Activated B cell treated with CpG ODN at 0.5 μM for 24 hours (primary cell): ENCODE measurements around the gene PIGS. TPM values are rescaled to one million over a fixed set of nuclear protein-coding genes. Genes with fewer than 3 reads are reported as not detected.

Experiments used
- ATAC-seq: fragments of 200-7000 bp; cut with Tn5 transposase; one replicate; pipeline ENCODE4 v1.10.0; 2021; ENCODE audit warnings: low read depth, mild to moderate bottlenecking, moderate library complexity
- CTCF ChIA-PET: fragments of 350-600 bp; sonication (Branson Sonifier 250); formaldehyde crosslinking; loops from one replicate; lab custom pipeline; 2021; ENCODE audit warnings: antibody characterized with exemption; lab: Charles Lee
- POLR2A ChIA-PET: fragments of 350-600 bp; sonication (Branson Sonifier 250); formaldehyde crosslinking; loops from one replicate; lab custom pipeline; 2021; ENCODE audit warnings: antibody characterized with exemption; lab: Charles Lee
- DNase-seq: peaks from one replicate; pipeline ENCODE4 v3.0.0; 2022
- H3K27ac Mint-ChIP-seq: one replicate; pipeline ENCODE4 v1.8.0; 2020; ENCODE audit warnings: mixed read lengths
- H3K27me3 Mint-ChIP-seq: one replicate; pipeline ENCODE4 v1.8.0; 2021; ENCODE audit warnings: mixed read lengths
- H3K36me3 Mint-ChIP-seq: one replicate; pipeline ENCODE4 v1.8.0; 2021; ENCODE audit warnings: low read depth, mixed read lengths
- H3K4me1 Mint-ChIP-seq: one replicate; pipeline ENCODE4 v1.8.0; 2021; ENCODE audit warnings: mixed read lengths
- H3K4me3 Mint-ChIP-seq: one replicate; pipeline ENCODE4 v1.8.0; 2020; ENCODE audit warnings: mild to moderate bottlenecking, mixed read lengths
- H3K9me3 Mint-ChIP-seq: one replicate; pipeline ENCODE4 v1.8.0; 2020; ENCODE audit warnings: mixed read lengths
- intact Hi-C: fragments of 100-400 bp; cut with micrococcal nuclease; formaldehyde crosslinking; loops from one replicate; pipeline ENCODE4 v1.15.1; 2024
- total RNA-seq: library from RNA; stranded (reverse); gene quantifications from 2 replicates; pipeline ENCODE4 v1.2.3, GENCODE V29; 2022
- TF ChIP-seq, protein P1 (sequence below): fragments of 200-600 bp; IDR thresholded peaks from one replicate; pipeline ENCODE4 v1.8.0; 2022; ENCODE audit warnings: antibody characterized with exemption, mild to moderate bottlenecking

PIGS gene
- total RNA-seq, 1 donor from 2014 or later, result 92.2 TPM

DNA sequence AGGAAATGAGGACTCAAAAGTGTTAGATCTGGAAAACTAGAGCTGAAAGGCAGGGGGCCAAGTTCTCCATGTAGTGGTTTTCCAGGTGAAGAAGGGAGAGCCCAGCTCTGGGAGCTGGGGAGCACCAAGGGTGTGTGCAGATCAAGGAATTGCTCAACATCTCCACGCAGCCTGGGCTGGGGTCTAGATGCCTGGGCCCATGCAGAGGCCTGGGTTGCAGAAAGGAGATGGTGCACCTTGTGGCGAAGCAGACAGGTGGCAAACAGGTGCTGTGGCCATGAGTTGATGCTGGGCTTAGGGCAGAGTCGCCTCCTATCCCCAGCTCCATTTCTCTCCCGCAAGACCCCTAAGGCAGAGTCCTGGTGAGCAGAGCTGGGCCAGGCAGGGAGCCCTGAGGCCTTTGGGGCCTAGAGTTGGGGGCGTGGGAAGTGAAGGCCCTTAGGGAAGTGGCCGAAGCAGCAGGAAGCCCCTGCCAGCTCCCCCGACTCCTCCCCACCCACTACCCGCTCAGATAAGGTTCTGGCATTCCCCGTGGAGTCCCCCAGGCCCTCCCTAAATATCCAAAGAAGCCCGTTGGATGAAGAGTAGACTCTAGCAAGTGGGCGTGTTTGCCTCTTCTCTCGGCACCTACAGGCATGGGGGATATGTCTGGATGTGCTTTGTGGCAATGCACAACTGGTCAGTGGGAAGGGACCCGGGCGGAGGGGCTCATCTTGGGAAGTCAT lies 64.4 kb downstream of the PIGS start:
- Mint-ChIP-seq H3K9me3 (no peaks in the 10 kb centered on the region), H3K36me3 (no peaks in the 10 kb centered on the region), H3K27me3 (peaks cover 24% of the 10 kb centered on the region), H3K4me1 (peaks cover 4% of the 10 kb centered on the region), H3K27ac (no peak overlapping the region), H3K4me3 (no peak overlapping the region)
- intact Hi-C loops, result no loop called here
- POLR2A ChIA-PET, result no interaction called here
- DNase-seq (no peak), ATAC-seq (no peak)
- TF ChIP-seq, protein P1, sequence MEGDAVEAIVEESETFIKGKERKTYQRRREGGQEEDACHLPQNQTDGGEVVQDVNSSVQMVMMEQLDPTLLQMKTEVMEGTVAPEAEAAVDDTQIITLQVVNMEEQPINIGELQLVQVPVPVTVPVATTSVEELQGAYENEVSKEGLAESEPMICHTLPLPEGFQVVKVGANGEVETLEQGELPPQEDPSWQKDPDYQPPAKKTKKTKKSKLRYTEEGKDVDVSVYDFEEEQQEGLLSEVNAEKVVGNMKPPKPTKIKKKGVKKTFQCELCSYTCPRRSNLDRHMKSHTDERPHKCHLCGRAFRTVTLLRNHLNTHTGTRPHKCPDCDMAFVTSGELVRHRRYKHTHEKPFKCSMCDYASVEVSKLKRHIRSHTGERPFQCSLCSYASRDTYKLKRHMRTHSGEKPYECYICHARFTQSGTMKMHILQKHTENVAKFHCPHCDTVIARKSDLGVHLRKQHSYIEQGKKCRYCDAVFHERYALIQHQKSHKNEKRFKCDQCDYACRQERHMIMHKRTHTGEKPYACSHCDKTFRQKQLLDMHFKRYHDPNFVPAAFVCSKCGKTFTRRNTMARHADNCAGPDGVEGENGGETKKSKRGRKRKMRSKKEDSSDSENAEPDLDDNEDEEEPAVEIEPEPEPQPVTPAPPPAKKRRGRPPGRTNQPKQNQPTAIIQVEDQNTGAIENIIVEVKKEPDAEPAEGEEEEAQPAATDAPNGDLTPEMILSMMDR, result no peak
- CTCF ChIA-PET, result no interaction called here

DNA sequence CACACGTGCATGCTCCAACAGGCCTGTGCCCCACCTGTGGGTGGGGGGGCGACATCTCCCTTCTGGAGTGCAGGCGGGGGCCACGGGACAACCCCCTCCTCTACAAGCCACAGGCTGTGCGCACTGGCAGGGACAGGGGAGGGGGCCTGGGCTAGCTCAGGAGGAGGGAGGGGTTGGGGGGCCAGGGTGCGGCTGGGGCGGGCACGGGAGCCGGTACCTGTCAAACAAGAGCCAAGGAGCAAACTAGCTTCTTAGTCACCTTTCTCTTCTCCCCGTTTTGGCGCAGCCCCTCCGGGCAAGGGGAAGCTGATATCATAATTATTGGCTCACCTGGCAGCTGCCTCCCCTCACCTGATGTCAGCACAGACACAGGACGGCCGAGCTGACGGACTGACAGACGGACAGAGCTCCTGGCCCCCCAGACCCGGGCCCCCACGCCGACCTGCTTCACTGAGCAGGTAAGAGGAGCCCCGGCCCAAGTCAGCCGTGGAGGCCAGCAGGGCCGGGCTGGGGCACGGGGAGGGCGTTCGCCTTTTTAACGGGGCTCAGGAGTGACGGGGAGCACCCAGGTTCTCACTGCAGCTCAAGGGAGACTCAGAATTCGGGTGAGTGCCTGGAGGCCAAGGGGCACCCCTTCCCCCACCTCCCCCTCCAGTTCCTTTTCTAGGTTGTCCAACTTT lies 65.2 kb downstream of the PIGS start, which contains the start of gene FOXN1:
Gene FOXN1, plus strand, starts transcription at position 363 of the 680 bp plus-strand sequence. CDS start 17,622 bp downstream, outside the sequence.
- no peak within 1 kb of the TSS for H3K27ac Mint-ChIP-seq
- TF ChIP-seq, protein P1, result no peak
- ChIA-PET POLR2A (no interaction called here), CTCF (no interaction called here)
- intact Hi-C loops, result no loop called here
- H3K9me3 Mint-ChIP-seq, result no peaks in the 10 kb centered on the region
- DNase-seq (no peak), ATAC-seq (no peak)
- H3K4me3 Mint-ChIP-seq, result no peak within 1 kb of the TSS
- peaks cover 24% of the 10 kb centered on the region for H3K27me3 Mint-ChIP-seq
- peaks cover 12% of the 10 kb centered on the region for H3K4me1 Mint-ChIP-seq
- no peaks in the 10 kb centered on the region for H3K36me3 Mint-ChIP-seq

DNA sequence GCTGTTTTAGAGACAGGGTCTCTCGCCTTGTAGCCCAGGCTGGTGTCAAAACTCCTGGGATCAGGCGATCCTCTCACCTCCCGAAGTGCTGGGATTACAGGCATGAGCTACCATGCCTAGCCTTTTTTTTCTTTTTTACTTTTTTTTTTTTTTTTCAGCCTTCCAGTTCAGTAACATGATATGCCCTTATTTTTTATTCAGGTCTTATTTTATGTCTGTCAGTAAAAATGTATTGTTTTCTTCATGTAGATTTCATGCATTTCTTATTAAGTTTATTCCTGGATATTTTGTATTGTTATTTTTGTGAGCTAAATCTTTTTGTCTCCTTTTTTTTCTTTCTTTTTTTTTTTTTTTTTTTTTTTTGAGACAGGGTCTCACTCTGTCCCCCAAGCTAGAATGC lies 67.9 kb downstream of the PIGS start:
- ATAC-seq (no peak), DNase-seq (no peak)
- H3K4me3 Mint-ChIP-seq, result no peak overlapping the region
- CTCF ChIA-PET, result interaction anchor here (0.8 to 2.8 kb wide), 2 partner anchors 8 to 110 kb away, joined by 3 to 14 read pairs; partner anchors contain the start of gene RSKR
- H3K9me3 Mint-ChIP-seq, result no peaks in the 10 kb centered on the region
- no peak overlapping the region for H3K27ac Mint-ChIP-seq
- intact Hi-C loops, result no loop called here
- POLR2A ChIA-PET, result interaction anchor here (0.7 to 1.7 kb wide), 3 partner anchors 96 to 212 kb away, joined by 3 to 6 read pairs (median 5); partner anchors contain the start of genes PROCA1 and SPAG5
- H3K4me1 Mint-ChIP-seq, result peaks cover 24% of the 10 kb centered on the region
- peaks cover 13% of the 10 kb centered on the region for H3K27me3 Mint-ChIP-seq
- TF ChIP-seq, protein P1, result no peak
- H3K36me3 Mint-ChIP-seq, result no peaks in the 10 kb centered on the region

Other genes starting within 250 kb of the PIGS start
- 24.9 and 25.9 TPM in 2 replicates for gene IFT20, start 236.1 kb downstream of the PIGS start, total RNA-seq
- 16.3 and 18.9 TPM in 2 replicates for gene TNFAIP1, start 235.8 kb downstream of the PIGS start, total RNA-seq
- 60.5 and 65.2 TPM in 2 replicates for gene POLDIP2, start 214.0 kb downstream of the PIGS start, total RNA-seq
- not detected in 2 replicates for gene SEBOX, start 206.3 kb downstream of the PIGS start, total RNA-seq
- 0.18 TPM in 1 of 2 replicates, not detected in the other for gene VTN, start 201.2 kb downstream of the PIGS start, total RNA-seq
- 15.0 and 19.9 TPM in 2 replicates for gene SARM1, start 199.8 kb downstream of the PIGS start, total RNA-seq
- gene SLC46A1, start 165.3 kb downstream of the PIGS start, total RNA-seq, result 1.5 and 2.1 TPM in 2 replicates
- not detected in 2 replicates for gene SLC13A2, start 97.9 kb downstream of the PIGS start, total RNA-seq
- not detected in 2 replicates for gene FOXN1, start 65.2 kb downstream of the PIGS start, total RNA-seq
- 426 and 437 TPM in 2 replicates for gene UNC119, start 18.9 kb downstream of the PIGS start, total RNA-seq
- 73.4 and 75.0 TPM in 2 replicates for gene ALDOC, start 5.4 kb upstream of the PIGS start, total RNA-seq
- gene SPAG5, start 27.5 kb upstream of the PIGS start, total RNA-seq, result 14.6 and 15.8 TPM in 2 replicates
- gene RSKR, start 42.7 kb upstream of the PIGS start, total RNA-seq, result 21.0 and 26.8 TPM in 2 replicates
- gene BLTP2, start 73.6 kb upstream of the PIGS start, total RNA-seq, result 162 and 182 TPM in 2 replicates
- 36.1 and 47.7 TPM in 2 replicates for gene SDF2, start 90.4 kb upstream of the PIGS start, total RNA-seq
- 77.1 and 92.4 TPM in 2 replicates for gene SUPT6H, start 90.7 kb upstream of the PIGS start, total RNA-seq
- 9.1 and 11.0 TPM in 2 replicates for gene PROCA1, start 140.4 kb upstream of the PIGS start, total RNA-seq
- 21.3 and 23.9 TPM in 2 replicates for gene RAB34, start 146.3 kb upstream of the PIGS start, total RNA-seq
- 3,189 and 3,657 TPM in 2 replicates for gene RPL23A, start 148.5 kb upstream of the PIGS start, total RNA-seq
- 40.7 and 41.0 TPM in 2 replicates for gene TLCD1, start 154.7 kb upstream of the PIGS start, total RNA-seq
- gene NEK8, start 157.3 kb upstream of the PIGS start, total RNA-seq, result 24.8 and 29.7 TPM in 2 replicates
- 754 and 903 TPM in 2 replicates for gene TRAF4, start 172.5 kb upstream of the PIGS start, total RNA-seq